Measurements from ENCODE around the gene ZNF285. TPM values are rescaled to one million over a fixed set of nuclear protein-coding genes. Genes with fewer than 3 reads are reported as not detected.
"Not testable (repeated sequence)": the region's sequence is repeated elsewhere in the genome, so short reads cannot be mapped to it uniquely, and the experiment has no call there.

The ZNF285 gene
- total RNA-seq, 2 experiments from 2014 or later: 0.16 to 0.22 TPM

- Histone ChIP-seq H3K4me3 (ENCODE audit: low read length) (no peak overlapping the region), H3K9me3 (ENCODE audit: control insufficient read depth in 1 of 2, insufficient read depth in 1 of 2, low read length in 2 of 2) (peaks cover 20 to 75% of the 10 kb centered on the region in 2 experiments), H3K36me3 (ENCODE audit: insufficient read depth, low read length) (no peaks in the 10 kb centered on the region), H3K4me1 (ENCODE audit: insufficient read depth, low read length) (no peaks in the 10 kb centered on the region), H3K27ac (ENCODE audit: low read depth in 1 of 2, low read length in 2 of 2) (no peak overlapping the region), H3K27me3 (ENCODE audit: control insufficient read depth in 1 of 2, insufficient read depth in 2 of 2, low read length in 2 of 2) (no peaks in the 10 kb centered on the region)
- peaks cover 82% of the 10 kb centered on the region for H3K36me3 Mint-ChIP-seq (ENCODE audit: low read depth)
- H3K27me3 Mint-ChIP-seq: no peaks in the 10 kb centered on the region
- ATAC-seq (ENCODE audit: poor library complexity) (no peak), DNase-seq (no peak)
- ChIA-PET POLR2A (no interaction called here), CTCF (no interaction called here)
- intact Hi-C loops (cut with DNase I, micrococcal nuclease): no loop called here
- peaks cover 27% of the 10 kb centered on the region for H3K9me3 Mint-ChIP-seq
- no peaks in the 10 kb centered on the region for H3K4me1 Mint-ChIP-seq (ENCODE audit: low read depth)
- no peak overlapping the region for H3K4me3 Mint-ChIP-seq
- H3K27ac Mint-ChIP-seq: no peak overlapping the region
- no peak for TF ChIP-seq CTCF (IDR thresholded peaks at IDR 0.05)
Observed at GRCh38 chr19:44435441-44435840, 34.0 kb upstream of the ZNF285 start.

DNA sequence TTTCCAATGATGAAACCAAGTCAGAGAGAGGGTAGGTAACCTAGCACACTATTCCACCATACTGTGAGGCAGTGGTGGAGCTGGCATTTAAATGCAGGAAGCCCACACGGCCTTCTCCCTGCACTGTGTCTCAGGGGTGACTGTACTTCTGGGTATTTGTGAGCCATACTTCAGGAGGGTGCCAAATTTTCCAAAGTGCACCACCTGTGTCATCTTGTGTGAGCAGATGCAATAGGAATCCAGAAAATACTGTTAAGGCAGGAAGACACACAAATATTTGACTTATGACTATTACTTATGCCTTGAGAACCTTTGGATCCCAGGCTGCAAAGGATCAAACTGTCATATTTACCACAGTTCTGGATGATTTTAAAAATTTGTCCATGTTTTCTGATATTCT is 29.5 kb upstream of the ZNF285 start:
- POLR2A ChIA-PET: no interaction called here

DNA sequence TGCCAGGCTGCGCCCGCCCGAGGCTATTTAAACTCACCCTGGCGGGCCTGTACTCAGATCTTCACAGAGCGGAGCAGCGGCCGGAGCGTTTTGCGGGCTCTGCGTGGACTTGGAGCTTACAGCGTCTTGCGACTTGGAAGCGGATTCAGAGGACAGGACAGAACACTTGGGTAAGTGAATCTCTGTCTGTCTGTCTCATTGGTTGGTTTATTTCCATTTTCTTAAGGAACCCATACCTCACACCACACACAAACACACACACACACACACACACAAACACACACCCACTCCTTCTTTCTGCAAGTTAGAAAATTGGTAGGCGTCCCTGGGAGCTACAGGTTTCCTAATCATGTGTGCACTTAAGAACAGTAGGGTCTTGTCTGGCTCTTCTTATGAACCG is 14.1 kb upstream of the ZNF285 start:
- H3K27ac Mint-ChIP-seq; H3K4me3 ChIP-seq (ENCODE audit: low read length); POLR2A ChIA-PET; H3K27ac ChIP-seq (ENCODE audit: low read depth in 1 of 2, low read length in 2 of 2); H3K4me3 Mint-ChIP-seq; H3K4me1 Mint-ChIP-seq (ENCODE audit: low read depth); H3K36me3 ChIP-seq (ENCODE audit: insufficient read depth, low read length); H3K4me1 ChIP-seq (ENCODE audit: insufficient read depth, low read length); intact Hi-C loops (cut with DNase I, micrococcal nuclease); CTCF ChIA-PET; ATAC-seq (ENCODE audit: poor library complexity); DNase-seq; H3K27me3 ChIP-seq (ENCODE audit: control insufficient read depth in 1 of 2, insufficient read depth in 2 of 2, low read length in 2 of 2): not testable (repeated sequence)
- H3K36me3 Mint-ChIP-seq (ENCODE audit: low read depth): peaks cover 33% of the 10 kb centered on the region
- H3K9me3 ChIP-seq (ENCODE audit: control insufficient read depth in 1 of 2, insufficient read depth in 1 of 2, low read length in 2 of 2): peaks cover 32 to 41% of the 10 kb centered on the region in 2 experiments
- peaks cover 28% of the 10 kb centered on the region for H3K9me3 Mint-ChIP-seq
- peaks cover 15% of the 10 kb centered on the region for H3K27me3 Mint-ChIP-seq

More for the DNA sequence above, 29.5 kb upstream of the ZNF285 start:
- no peaks in the 10 kb centered on the region for H3K4me1 ChIP-seq (ENCODE audit: insufficient read depth, low read length)
- no peaks in the 10 kb centered on the region for H3K36me3 ChIP-seq (ENCODE audit: insufficient read depth, low read length)
- Mint-ChIP-seq H3K27me3 (no peaks in the 10 kb centered on the region), H3K4me3 (no peak overlapping the region), H3K9me3 (peaks cover 22% of the 10 kb centered on the region), H3K4me1 (ENCODE audit: low read depth) (no peaks in the 10 kb centered on the region), H3K27ac (no peak overlapping the region), H3K36me3 (ENCODE audit: low read depth) (peaks cover 86% of the 10 kb centered on the region)
- ATAC-seq (ENCODE audit: poor library complexity) (no peak), DNase-seq (no peak)
- H3K4me3 ChIP-seq (ENCODE audit: low read length): no peak overlapping the region
- TF ChIP-seq CTCF (IDR thresholded peaks at IDR 0.05): no peak
- CTCF ChIA-PET: no interaction called here
- intact Hi-C loops (cut with DNase I, micrococcal nuclease): no loop called here
- H3K27ac ChIP-seq (ENCODE audit: low read depth in 1 of 2, low read length in 2 of 2): no peak overlapping the region
- no peaks in the 10 kb centered on the region for H3K27me3 ChIP-seq (ENCODE audit: control insufficient read depth in 1 of 2, insufficient read depth in 2 of 2, low read length in 2 of 2)
- peaks cover 20 to 90% of the 10 kb centered on the region in 2 experiments for H3K9me3 ChIP-seq (ENCODE audit: control insufficient read depth in 1 of 2, insufficient read depth in 1 of 2, low read length in 2 of 2)

GRCh38 chr19:44389268-44389667 is 12.1 kb downstream of the ZNF285 start:
- POLR2A ChIA-PET; H3K36me3 ChIP-seq (ENCODE audit: insufficient read depth, low read length); DNase-seq; CTCF ChIA-PET; H3K27ac Mint-ChIP-seq; H3K4me1 Mint-ChIP-seq (ENCODE audit: low read depth); H3K4me3 ChIP-seq (ENCODE audit: low read length); H3K4me3 Mint-ChIP-seq; intact Hi-C loops (cut with DNase I, micrococcal nuclease); H3K27ac ChIP-seq (ENCODE audit: low read depth in 1 of 2, low read length in 2 of 2); H3K27me3 ChIP-seq (ENCODE audit: control insufficient read depth in 1 of 2, insufficient read depth in 2 of 2, low read length in 2 of 2); H3K27me3 Mint-ChIP-seq; ATAC-seq (ENCODE audit: poor library complexity); H3K4me1 ChIP-seq (ENCODE audit: insufficient read depth, low read length): not testable (repeated sequence)
- Mint-ChIP-seq H3K9me3 (peaks cover 28% of the 10 kb centered on the region), H3K36me3 (ENCODE audit: low read depth) (peaks cover 84% of the 10 kb centered on the region)
- peaks cover 4 to 36% of the 10 kb centered on the region in 2 experiments for H3K9me3 ChIP-seq (ENCODE audit: control insufficient read depth in 1 of 2, insufficient read depth in 1 of 2, low read length in 2 of 2)

Measured in CD4-positive, alpha-beta T cell (primary cell).